ENCODE data around the gene F10.

The F10 gene

GRCh38 chr13:113143466-113144254, 21.1 kb downstream of the F10 start:
- TF ChIP-seq CTCF (IDR thresholded peaks at IDR 0.05; ENCODE audit: insufficient read depth, low read length, poor library complexity, severe bottlenecking) (no peak), EZH2phosphoT487 (conservative IDR thresholded peaks at IDR 0.05; ENCODE audit: low read length) (no peak)

GRCh38 chr13:113144255-113144629, 21.6 kb downstream of the F10 start:
- no peaks in the 10 kb centered on the region for H3K27me3 ChIP-seq (ENCODE audit: low read length)
- H2AFZ ChIP-seq (ENCODE audit: low read depth, low read length, severe bottlenecking), result no peak overlapping the region
- no peak overlapping the region for H3K4me2 ChIP-seq (ENCODE audit: low read depth, low read length, poor library complexity, severe bottlenecking)
- no peaks in the 10 kb centered on the region for H3K9me3 ChIP-seq (ENCODE audit: insufficient read depth, low read length)
- no peaks in the 10 kb centered on the region for H3K9me2 ChIP-seq (replicated peaks; ENCODE audit: insufficient read depth, low read length)
- TF ChIP-seq CTCF (IDR thresholded peaks at IDR 0.05; ENCODE audit: insufficient read depth, low read length, poor library complexity, severe bottlenecking) (no peak), EZH2phosphoT487 (conservative IDR thresholded peaks at IDR 0.05; ENCODE audit: low read length) (no peak)
- no peaks in the 10 kb centered on the region for H3K79me2 ChIP-seq (ENCODE audit: insufficient read depth, low read length)
- H4K20me1 ChIP-seq (ENCODE audit: low read depth, low read length), result no peaks in the 10 kb centered on the region
- H3K9ac ChIP-seq (ENCODE audit: low read length), result no peak overlapping the region
- no peak overlapping the region for H3K4me3 ChIP-seq (ENCODE audit: insufficient read depth, low read length, poor library complexity, severe bottlenecking)
- H3K27ac ChIP-seq (ENCODE audit: low read depth, low read length), result no peak overlapping the region
- no peaks in the 10 kb centered on the region for H3K36me3 ChIP-seq (ENCODE audit: low read length)
- no peaks in the 10 kb centered on the region for H3F3A ChIP-seq (ENCODE audit: insufficient read depth)

More at GRCh38 chr13:113143466-113144254, 21.1 kb downstream of the F10 start:
- Histone ChIP-seq H3K9me2 (replicated peaks; ENCODE audit: insufficient read depth, low read length) (no peaks in the 10 kb centered on the region), H3K27ac (ENCODE audit: low read depth, low read length) (no peak overlapping the region), H3K4me2 (ENCODE audit: low read depth, low read length, poor library complexity, severe bottlenecking) (no peak overlapping the region), H3K4me3 (ENCODE audit: insufficient read depth, low read length, poor library complexity, severe bottlenecking) (no peak overlapping the region), H3F3A (ENCODE audit: insufficient read depth) (no peaks in the 10 kb centered on the region), H3K36me3 (ENCODE audit: low read length) (no peaks in the 10 kb centered on the region), H3K9ac (ENCODE audit: low read length) (no peak overlapping the region), H2AFZ (ENCODE audit: low read depth, low read length, severe bottlenecking) (no peak overlapping the region), H3K79me2 (ENCODE audit: insufficient read depth, low read length) (no peaks in the 10 kb centered on the region), H4K20me1 (ENCODE audit: low read depth, low read length) (no peaks in the 10 kb centered on the region), H3K9me3 (ENCODE audit: insufficient read depth, low read length) (no peaks in the 10 kb centered on the region), H3K27me3 (ENCODE audit: low read length) (no peaks in the 10 kb centered on the region)

GRCh38 chr13:113145496-113145895, 22.9 kb downstream of the F10 start:
- no peaks in the 10 kb centered on the region for H3K27me3 ChIP-seq (ENCODE audit: low read length)
- no peak overlapping the region for H2AFZ ChIP-seq (ENCODE audit: low read depth, low read length, severe bottlenecking)
- no peaks in the 10 kb centered on the region for H3K79me2 ChIP-seq (ENCODE audit: insufficient read depth, low read length)
- no peaks in the 10 kb centered on the region for H3F3A ChIP-seq (ENCODE audit: insufficient read depth)
- H3K4me2 ChIP-seq (ENCODE audit: low read depth, low read length, poor library complexity, severe bottlenecking), result no peak overlapping the region
- H3K27ac ChIP-seq (ENCODE audit: low read depth, low read length), result no peak overlapping the region
- H3K9ac ChIP-seq (ENCODE audit: low read length), result no peak overlapping the region
- H3K36me3 ChIP-seq (ENCODE audit: low read length), result no peaks in the 10 kb centered on the region
- H4K20me1 ChIP-seq (ENCODE audit: low read depth, low read length), result no peaks in the 10 kb centered on the region
- no peak overlapping the region for H3K4me3 ChIP-seq (ENCODE audit: insufficient read depth, low read length, poor library complexity, severe bottlenecking)
- no peaks in the 10 kb centered on the region for H3K9me2 ChIP-seq (replicated peaks; ENCODE audit: insufficient read depth, low read length)
- H3K9me3 ChIP-seq (ENCODE audit: insufficient read depth, low read length), result no peaks in the 10 kb centered on the region
- no peak for TF ChIP-seq CTCF (IDR thresholded peaks at IDR 0.05; ENCODE audit: insufficient read depth, low read length, poor library complexity, severe bottlenecking)
- no peak for TF ChIP-seq EZH2phosphoT487 (conservative IDR thresholded peaks at IDR 0.05; ENCODE audit: low read length)
